ENCODE results near the gene LTBR. TPM values are rescaled to one million over a fixed set of nuclear protein-coding genes. Genes with fewer than 3 reads are reported as not detected.

Gene LTBR
- total RNA-seq, 1 donor, result 121 TPM

GRCh38 chr12:6387541-6387940 lies 3.6 kb downstream of the LTBR start:
- Histone ChIP-seq H4K20me1 (ENCODE audit: insufficient read depth, low read length) (peaks cover 4% of the 10 kb centered on the region), H3K36me3 (ENCODE audit: insufficient read depth, low read length) (peaks cover 68% of the 10 kb centered on the region), H3K4me1 (ENCODE audit: insufficient read depth, low read length) (peaks cover 22% of the 10 kb centered on the region), H3K27ac (ENCODE audit: low read depth, low read length) (no peak overlapping the region), H3K9me3 (ENCODE audit: low read depth, low read length) (no peaks in the 10 kb centered on the region), H3K4me2 (ENCODE audit: insufficient read depth, low read length) (no peak overlapping the region), H3K27me3 (ENCODE audit: insufficient read depth, low read length) (no peaks in the 10 kb centered on the region), H3K79me2 (ENCODE audit: insufficient read depth, low read length) (peaks cover 43% of the 10 kb centered on the region), H3K4me3 (ENCODE audit: insufficient read depth, low read length) (no peak overlapping the region), H2AFZ (ENCODE audit: low read length) (no peak overlapping the region)
- DNase-seq (ENCODE audit: insufficient read length, low spot score, missing footprints), result peak; percentile 36
- no peak for TF ChIP-seq CTCF (IDR thresholded peaks at IDR 0.05; ENCODE audit: extremely low read depth, low read depth, low read length)

GRCh38 chr12:6390084-6390799 lies 6.3 kb downstream of the LTBR start:
- peaks cover 23% of the 10 kb centered on the region for H3K79me2 ChIP-seq (ENCODE audit: insufficient read depth, low read length)
- no peak overlapping the region for H3K4me3 ChIP-seq (ENCODE audit: insufficient read depth, low read length)
- H3K36me3 ChIP-seq (ENCODE audit: insufficient read depth, low read length), result peaks cover 79% of the 10 kb centered on the region
- peaks cover 4% of the 10 kb centered on the region for H4K20me1 ChIP-seq (ENCODE audit: insufficient read depth, low read length)
- peaks cover 6% of the 10 kb centered on the region for H3K4me1 ChIP-seq (ENCODE audit: insufficient read depth, low read length)
- H3K27ac ChIP-seq (ENCODE audit: low read depth, low read length), result no peak overlapping the region
- H3K9me3 ChIP-seq (ENCODE audit: low read depth, low read length), result no peaks in the 10 kb centered on the region
- no peaks in the 10 kb centered on the region for H3K27me3 ChIP-seq (ENCODE audit: insufficient read depth, low read length)
- no peak for TF ChIP-seq CTCF (IDR thresholded peaks at IDR 0.05; ENCODE audit: extremely low read depth, low read depth, low read length)
- H3K4me2 ChIP-seq (ENCODE audit: insufficient read depth, low read length), result no peak overlapping the region
- H2AFZ ChIP-seq (ENCODE audit: low read length), result no peak overlapping the region
- DNase-seq (ENCODE audit: insufficient read length, low spot score, missing footprints), result peak; percentile 84

GRCh38 chr12:6391013-6391412 lies 7.1 kb downstream of the LTBR start:
- H2AFZ ChIP-seq (ENCODE audit: low read length), result no peak overlapping the region
- peaks cover 75% of the 10 kb centered on the region for H3K36me3 ChIP-seq (ENCODE audit: insufficient read depth, low read length)
- no peaks in the 10 kb centered on the region for H3K27me3 ChIP-seq (ENCODE audit: insufficient read depth, low read length)
- peaks cover 4% of the 10 kb centered on the region for H4K20me1 ChIP-seq (ENCODE audit: insufficient read depth, low read length)
- peaks cover 4% of the 10 kb centered on the region for H3K4me1 ChIP-seq (ENCODE audit: insufficient read depth, low read length)
- TF ChIP-seq CTCF (IDR thresholded peaks at IDR 0.05; ENCODE audit: extremely low read depth, low read depth, low read length), result no peak
- H3K27ac ChIP-seq (ENCODE audit: low read depth, low read length), result no peak overlapping the region
- peak; percentile 54 for DNase-seq (ENCODE audit: insufficient read length, low spot score, missing footprints)
- H3K4me3 ChIP-seq (ENCODE audit: insufficient read depth, low read length), result no peak overlapping the region
- H3K9me3 ChIP-seq (ENCODE audit: low read depth, low read length), result no peaks in the 10 kb centered on the region
- peaks cover 18% of the 10 kb centered on the region for H3K79me2 ChIP-seq (ENCODE audit: insufficient read depth, low read length)
- no peak overlapping the region for H3K4me2 ChIP-seq (ENCODE audit: insufficient read depth, low read length)

- Histone ChIP-seq H3K9me3 (ENCODE audit: low read depth, low read length) (no peaks in the 10 kb centered on the region), H3K27me3 (ENCODE audit: insufficient read depth, low read length) (no peaks in the 10 kb centered on the region), H3K27ac (ENCODE audit: low read depth, low read length) (no peak overlapping the region), H3K36me3 (ENCODE audit: insufficient read depth, low read length) (peaks cover 60% of the 10 kb centered on the region), H3K4me1 (ENCODE audit: insufficient read depth, low read length) (no peaks in the 10 kb centered on the region), H3K4me2 (ENCODE audit: insufficient read depth, low read length) (no peak overlapping the region), H3K4me3 (ENCODE audit: insufficient read depth, low read length) (no peak overlapping the region), H2AFZ (ENCODE audit: low read length) (no peak overlapping the region), H3K79me2 (ENCODE audit: insufficient read depth, low read length) (peaks cover 6% of the 10 kb centered on the region), H4K20me1 (ENCODE audit: insufficient read depth, low read length) (no peaks in the 10 kb centered on the region)
- DNase-seq (ENCODE audit: insufficient read length, low spot score, missing footprints), result peak; percentile 35
- no peak for TF ChIP-seq CTCF (IDR thresholded peaks at IDR 0.05; ENCODE audit: extremely low read depth, low read depth, low read length)
These were observed 8.5 kb downstream of the LTBR start for GRCh38 chr12:6392504-6392903.
